Lower leg skin (tissue), 4 donors: ENCODE results near the gene MSMP. TPM values are rescaled to one million over a fixed set of nuclear protein-coding genes. Genes with fewer than 3 reads are reported as not detected.

Source experiments
- DNase-seq, 2 donors: peaks; one replicate each; pipeline ENCODE4 v3.0.0-alpha.2; 2019; ENCODE audit warnings: low spot score in 2 of 2
- H3K4me3 ChIP-seq: fragments of 200-600 bp; sonication (generic); 2 replicates; pipeline ENCODE4 v1.5.1; 2017; ENCODE audit warnings: mild to moderate bottlenecking, low read depth; ENCODE audit not compliant: poor library complexity, severe bottlenecking
- POLR2A ChIP-seq, 2 donors: fragments of 450-650 bp; IDR thresholded peaks; one replicate each; pipeline ENCODE4 v1.6.1; 2016 to 2017; ENCODE audit warnings: antibody characterized with exemption in 2 of 2, mild to moderate bottlenecking in 1 of 2, moderate library complexity in 1 of 2
- WGBS, 2 donors: methylation state at CpG; one replicate each; pipeline ENCODE4 v1.1.5; 2018; 5-methylcytosine and 5-hydroxymethylcytosine counted together
- intact Hi-C: fragments of 100-400 bp; cut with DNase I; formaldehyde crosslinking; loops from one replicate; pipeline ENCODE4 v1.15.0; 2023; ENCODE audit warnings: low total_unique reads
- total RNA-seq, 4 donors: library from RNA; depleted of rRNA; stranded (reverse); fragments of >200 nt; gene quantifications; one replicate each; pipeline ENCODE4 v1.1.0, GENCODE V29; 2016
- TF ChIP-seq, protein P1 (sequence below), 3 donors: fragments of 450-650 bp; IDR thresholded peaks; one replicate each; pipeline ENCODE4 v1.5.1; 2016; ENCODE audit warnings: antibody characterized with exemption in 3 of 3, mild to moderate bottlenecking in 3 of 3, moderate library complexity in 2 of 3

The MSMP gene
- total RNA-seq, 4 donors from 2014 or later = 0.55 to 2.8 TPM; not detected in 2

DNA sequence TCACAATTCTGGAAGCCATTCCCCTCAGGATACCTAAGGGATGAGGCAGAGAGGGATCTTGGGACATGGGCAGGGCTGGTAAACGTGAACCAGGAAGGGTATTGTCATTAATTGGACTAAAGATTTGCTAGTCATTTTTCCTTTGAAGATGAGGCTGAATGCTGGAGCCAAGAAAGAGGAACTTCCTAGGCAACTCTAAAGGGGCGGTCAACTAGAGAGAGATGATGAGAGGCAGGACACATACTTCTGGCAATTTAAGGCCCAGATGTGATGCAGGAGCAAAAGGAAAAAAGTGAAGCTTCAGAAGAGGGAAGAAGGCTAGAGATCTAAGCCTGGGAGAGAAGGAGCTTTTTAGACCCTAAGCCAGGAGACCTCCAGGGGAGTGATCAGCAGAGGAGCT, 10.6 kb downstream of the MSMP start:
- intact Hi-C loops = no loop called here
- no peak overlapping the region for H3K4me3 ChIP-seq
- 55 to 61% methylated on average over 2 of the region's 2 CpGs for WGBS, 2 donors

DNA sequence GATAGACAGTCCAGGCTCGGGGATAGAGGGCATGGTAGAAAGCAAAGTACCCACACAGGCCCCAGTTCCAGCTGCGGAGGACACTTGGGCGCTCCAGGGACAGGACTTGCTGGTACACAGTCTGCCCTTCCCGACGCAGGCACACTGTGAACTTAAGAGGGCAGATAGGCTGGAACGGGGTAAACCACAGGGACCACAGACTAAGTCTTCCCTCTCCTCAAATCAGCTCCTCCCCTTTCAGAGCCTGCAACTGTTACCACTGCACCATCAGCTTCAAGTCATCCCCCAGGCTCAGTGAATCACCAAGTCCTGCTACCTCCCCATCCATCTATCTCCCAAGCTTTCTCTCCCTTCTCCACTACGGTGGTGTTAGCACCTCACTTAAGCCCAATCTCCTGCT, 12.3 kb downstream of the MSMP start:
- intact Hi-C loops = no loop called here
- no peak for DNase-seq
- 92 to 93% methylated on average over 7 of the region's 7 CpGs for WGBS, 2 donors
- no peak for TF ChIP-seq POLR2A (IDR thresholded peaks at IDR 0.05)
- TF ChIP-seq, protein P1, sequence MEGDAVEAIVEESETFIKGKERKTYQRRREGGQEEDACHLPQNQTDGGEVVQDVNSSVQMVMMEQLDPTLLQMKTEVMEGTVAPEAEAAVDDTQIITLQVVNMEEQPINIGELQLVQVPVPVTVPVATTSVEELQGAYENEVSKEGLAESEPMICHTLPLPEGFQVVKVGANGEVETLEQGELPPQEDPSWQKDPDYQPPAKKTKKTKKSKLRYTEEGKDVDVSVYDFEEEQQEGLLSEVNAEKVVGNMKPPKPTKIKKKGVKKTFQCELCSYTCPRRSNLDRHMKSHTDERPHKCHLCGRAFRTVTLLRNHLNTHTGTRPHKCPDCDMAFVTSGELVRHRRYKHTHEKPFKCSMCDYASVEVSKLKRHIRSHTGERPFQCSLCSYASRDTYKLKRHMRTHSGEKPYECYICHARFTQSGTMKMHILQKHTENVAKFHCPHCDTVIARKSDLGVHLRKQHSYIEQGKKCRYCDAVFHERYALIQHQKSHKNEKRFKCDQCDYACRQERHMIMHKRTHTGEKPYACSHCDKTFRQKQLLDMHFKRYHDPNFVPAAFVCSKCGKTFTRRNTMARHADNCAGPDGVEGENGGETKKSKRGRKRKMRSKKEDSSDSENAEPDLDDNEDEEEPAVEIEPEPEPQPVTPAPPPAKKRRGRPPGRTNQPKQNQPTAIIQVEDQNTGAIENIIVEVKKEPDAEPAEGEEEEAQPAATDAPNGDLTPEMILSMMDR (IDR thresholded peaks at IDR 0.05) = no peak
- no peak overlapping the region for H3K4me3 ChIP-seq

More for the DNA sequence above, 10.6 kb downstream of the MSMP start:
- no peak for TF ChIP-seq POLR2A (IDR thresholded peaks at IDR 0.05)
- TF ChIP-seq, protein P1 (IDR thresholded peaks at IDR 0.05) = no peak
- no peak for DNase-seq

DNA sequence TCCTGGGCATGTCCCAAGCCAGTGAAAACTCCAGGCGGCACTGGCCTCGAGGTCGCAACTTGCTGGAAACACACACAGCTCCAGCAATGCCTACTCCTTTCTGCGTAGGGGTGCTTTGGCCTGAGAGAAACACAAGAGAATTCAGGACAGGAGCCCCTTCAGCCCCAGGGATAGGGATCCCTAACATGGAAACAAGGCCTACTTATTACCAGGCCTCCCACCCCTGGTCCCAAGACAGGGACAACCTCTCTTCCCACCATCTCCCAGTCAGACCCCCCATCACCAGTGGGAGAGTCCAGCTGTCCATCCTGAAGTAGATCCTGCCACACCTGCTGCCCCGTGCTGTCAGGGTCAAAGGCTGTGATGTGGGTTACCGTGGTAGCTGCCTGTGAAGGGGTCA, 13.8 kb downstream of the MSMP start:
- intact Hi-C loops = no loop called here
- TF ChIP-seq, protein P1 (IDR thresholded peaks at IDR 0.05) = no peak
- H3K4me3 ChIP-seq = no peak overlapping the region
- WGBS, 2 donors = 92 to 93% methylated on average over 6 of the region's 6 CpGs
- no peak for DNase-seq

DNA sequence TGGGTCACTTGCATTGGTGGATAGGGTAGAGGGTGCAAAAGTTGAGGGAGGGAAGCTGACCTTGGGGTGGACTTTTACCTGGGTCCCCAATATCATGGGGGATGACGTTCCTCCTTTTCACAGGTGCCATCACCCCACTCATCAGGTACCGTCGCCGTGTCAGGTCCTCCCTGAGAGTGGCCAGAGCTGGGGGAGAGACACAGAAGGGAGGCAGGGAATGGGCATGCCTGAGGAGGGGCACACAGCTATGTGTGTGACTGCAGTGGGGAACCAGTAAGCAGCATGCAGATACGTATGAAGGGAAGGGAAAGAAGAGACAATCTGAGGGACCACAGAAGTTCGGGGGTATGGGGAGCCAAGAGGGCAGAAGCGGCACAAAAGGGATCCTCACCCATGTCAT, 15.2 kb downstream of the MSMP start:
- intact Hi-C loops = no loop called here

DNA sequence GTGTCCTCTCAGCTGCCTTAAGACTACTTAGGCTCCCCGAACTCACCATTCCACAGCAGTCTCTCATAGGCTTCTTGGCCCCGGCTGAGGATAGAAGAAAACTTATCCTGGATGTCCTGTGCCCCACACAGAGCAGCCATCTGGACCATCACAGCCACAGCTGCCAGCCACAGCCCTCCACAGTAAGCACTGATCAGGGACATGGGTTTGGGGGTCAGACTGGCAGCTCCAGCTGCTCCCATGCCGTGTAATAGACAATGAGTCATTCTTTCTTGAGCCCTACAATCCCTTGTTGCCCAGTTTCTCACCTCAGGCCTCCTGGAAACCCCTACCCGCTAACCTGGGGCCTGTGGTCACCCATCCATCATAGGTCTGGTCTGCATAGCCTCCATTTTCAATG, 15.9 kb downstream of the MSMP start:
- WGBS, 2 donors = 79 to 83% methylated on average over 4 of the region's 4 CpGs
- no peak for TF ChIP-seq POLR2A (IDR thresholded peaks at IDR 0.05)
- TF ChIP-seq, protein P1 (IDR thresholded peaks at IDR 0.05) = no peak
- DNase-seq = no peak
- intact Hi-C loops = no loop called here
- no peak overlapping the region for H3K4me3 ChIP-seq

More for the DNA sequence above, 15.2 kb downstream of the MSMP start:
- H3K4me3 ChIP-seq = no peak overlapping the region
- no peak for DNase-seq
- TF ChIP-seq, protein P1 (IDR thresholded peaks at IDR 0.05) = no peak
- no peak for TF ChIP-seq POLR2A (IDR thresholded peaks at IDR 0.05)
- WGBS, 2 donors = 86 to 90% methylated on average over 7 of the region's 7 CpGs

DNA sequence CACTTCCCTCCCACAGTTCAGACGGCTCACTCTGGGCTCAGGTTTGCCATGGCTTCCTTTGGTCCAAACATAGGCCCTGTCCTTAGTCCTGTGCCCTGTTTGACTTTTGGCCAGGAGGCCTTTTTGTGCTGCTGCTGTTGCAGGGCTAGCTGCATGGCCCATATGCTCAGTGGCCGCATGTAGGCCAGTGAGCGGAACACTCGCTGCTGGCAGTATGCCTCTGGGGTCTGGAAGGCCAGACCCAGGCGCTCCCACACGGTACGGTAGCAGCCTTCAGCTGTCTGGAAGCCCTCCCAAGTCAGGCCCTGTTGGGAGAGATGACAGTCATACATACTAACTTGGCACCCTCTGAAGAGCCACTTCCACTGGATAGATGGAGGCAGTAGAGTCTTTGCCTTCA, 16.9 kb downstream of the MSMP start:
- DNase-seq = no peak
- WGBS, 2 donors = 71 to 85% methylated on average over 7 of the region's 7 CpGs
- TF ChIP-seq, protein P1 (IDR thresholded peaks at IDR 0.05) = no peak
- no peak for TF ChIP-seq POLR2A (IDR thresholded peaks at IDR 0.05)
- intact Hi-C loops = no loop called here
- H3K4me3 ChIP-seq = no peak overlapping the region
